DND-41 (cell line): Measurements from ENCODE around the gene ARHGAP26.

Experiments used
- ATAC-seq: fragments of 200-7000 bp; cut with Tn5 transposase; 3 replicates; pipeline ENCODE4 v1.9.1; 2021; ENCODE audit warnings: low read depth; ENCODE audit not compliant: insufficient read depth
- DNase-seq: peaks from one replicate; pipeline ENCODE4 v3.0.0-alpha.2; 2020
- H2AFZ ChIP-seq: 2 replicates; pipeline ENCODE4 v1.6.0; 2012; ENCODE audit warnings: low read depth, low read length
- H3K27ac ChIP-seq: 2 replicates; pipeline ENCODE4 v1.5.1; 2012; ENCODE audit warnings: low read length, inconsistent platforms
- H3K27me3 ChIP-seq: fragments of 200-600 bp; sonication (generic); 2 replicates; pipeline ENCODE4 v1.6.0; 2012; ENCODE audit warnings: low read length, mild to moderate bottlenecking, inconsistent platforms; ENCODE audit not compliant: insufficient read depth, poor library complexity
- H3K36me3 ChIP-seq: 2 replicates; pipeline ENCODE4 v1.5.1; 2012; ENCODE audit warnings: low read length, inconsistent platforms; ENCODE audit not compliant: insufficient read depth
- H3K4me1 ChIP-seq: 2 replicates; pipeline ENCODE4 v1.5.1; 2012; ENCODE audit warnings: mild to moderate bottlenecking, low read length; ENCODE audit not compliant: insufficient read depth
- H3K4me2 ChIP-seq: 2 replicates; pipeline ENCODE4 v1.6.0; 2012; ENCODE audit warnings: mild to moderate bottlenecking, moderate library complexity, low read length, inconsistent platforms; ENCODE audit not compliant: insufficient read depth
- H3K4me3 ChIP-seq, 2 experiments: fragments of 200-600 bp in 1 of 2; shearing (Covaris generic) in 1 of 2; 2 replicates each; pipeline ENCODE4 v1.5.1; 2012 to 2016; ENCODE audit warnings: inconsistent platforms in 2 of 2, low read length in 2 of 2, mild to moderate bottlenecking in 2 of 2, low read depth in 1 of 2, moderate library complexity in 1 of 2
- H3K79me2 ChIP-seq: 2 replicates; pipeline ENCODE4 v1.6.0; 2012; ENCODE audit warnings: low read length, inconsistent platforms; ENCODE audit not compliant: insufficient read depth
- H3K9ac ChIP-seq: 2 replicates; pipeline ENCODE4 v1.6.0; 2012; ENCODE audit warnings: low read depth, mild to moderate bottlenecking, inconsistent platforms, low read length, moderate library complexity
- H3K9me3 ChIP-seq: 2 replicates; pipeline ENCODE4 v1.5.1; 2012; ENCODE audit warnings: low read length, moderate library complexity, mild to moderate bottlenecking, inconsistent platforms; ENCODE audit not compliant: insufficient read depth, severe bottlenecking
- H4K20me1 ChIP-seq: 2 replicates; pipeline ENCODE4 v1.6.0; 2012; ENCODE audit warnings: low read length; ENCODE audit not compliant: insufficient read depth
- CTCF ChIP-seq: IDR thresholded peaks from 2 replicates; pipeline ENCODE4 v1.5.1; 2012; ENCODE audit warnings: borderline replicate concordance, low read length, moderate library complexity, mild to moderate bottlenecking; ENCODE audit not compliant: poor library complexity, severe bottlenecking; ENCODE audit errors: extremely low read depth
- EZH2 ChIP-seq: IDR thresholded peaks from 3 replicates; pipeline ENCODE4 v1.6.1; 2012; ENCODE audit warnings: borderline replicate concordance, low read depth, mild to moderate bottlenecking, moderate library complexity, low read length, inconsistent platforms; ENCODE audit not compliant: severe bottlenecking

ARHGAP26 gene

GRCh38 chr5:142815469-142815868 lies 45.3 kb downstream of the ARHGAP26 start:
- H4K20me1 ChIP-seq, result peaks cover 7% of the 10 kb centered on the region; the same call in 1 of the 2 replicates
- no peak overlapping the region for H3K27ac ChIP-seq
- no peaks in the 10 kb centered on the region for H3K9me3 ChIP-seq
- H3K79me2 ChIP-seq, result 0 out of 2 replicates have a peak, but pooled peaks cover 2% of the 10 kb centered on the region
- H3K27me3 ChIP-seq, result no peaks in the 10 kb centered on the region
- no peak for TF ChIP-seq CTCF
- TF ChIP-seq EZH2, result no peak
- no peak overlapping the region for H3K9ac ChIP-seq
- ATAC-seq (no peak), DNase-seq (no peak)
- no peak overlapping the region for H2AFZ ChIP-seq
- no peaks in the 10 kb centered on the region for H3K36me3 ChIP-seq
- no peaks in the 10 kb centered on the region for H3K4me1 ChIP-seq
- H3K4me3 ChIP-seq, result no peak overlapping the region
- H3K4me2 ChIP-seq, result no peak overlapping the region

- H3K9ac ChIP-seq, result no peak overlapping the region
- TF ChIP-seq EZH2 (no peak), CTCF (no peak)
- H3K27ac ChIP-seq, result no peak overlapping the region
- H3K36me3 ChIP-seq, result no peaks in the 10 kb centered on the region
- no peak overlapping the region for H3K4me2 ChIP-seq
- H3K4me1 ChIP-seq, result no peaks in the 10 kb centered on the region
- no peak overlapping the region for H2AFZ ChIP-seq
- H3K4me3 ChIP-seq, result no peak overlapping the region
- H3K9me3 ChIP-seq, result no peaks in the 10 kb centered on the region
- ATAC-seq (no peak), DNase-seq (no peak)
- peaks cover 7% of the 10 kb centered on the region; the same call in 1 of the 2 replicates for H4K20me1 ChIP-seq
- no peaks in the 10 kb centered on the region for H3K27me3 ChIP-seq
- no peaks in the 10 kb centered on the region for H3K79me2 ChIP-seq
Measured at GRCh38 chr5:142816531-142817430, 46.6 kb downstream of the ARHGAP26 start.

- Histone ChIP-seq H2AFZ (no peak overlapping the region), H3K36me3 (no peaks in the 10 kb centered on the region), H3K4me1 (no peaks in the 10 kb centered on the region), H3K79me2 (peaks cover 3% of the 10 kb centered on the region; the same call in 1 of the 2 replicates), H3K9me3 (no peaks in the 10 kb centered on the region), H4K20me1 (peaks cover 7% of the 10 kb centered on the region; the same call in 1 of the 2 replicates), H3K27me3 (no peaks in the 10 kb centered on the region), H3K4me3 (no peak overlapping the region), H3K4me2 (no peak overlapping the region), H3K9ac (no peak overlapping the region), H3K27ac (no peak overlapping the region)
- DNase-seq, result no peak
- ATAC-seq, result no peak
- TF ChIP-seq CTCF (no peak), EZH2 (no peak)
Measured at GRCh38 chr5:142817949-142818431, 47.8 kb downstream of the ARHGAP26 start.
